GM13977 (cell line): ENCODE data around the gene CABP1.

Source experiments
- DNase-seq: peaks from one replicate; pipeline ENCODE4 v3.0.0; 2012; ENCODE audit warnings: low spot score
- in situ Hi-C: fragments of 300-500 bp; cut with MboI; formaldehyde crosslinking; loops from one replicate; pipeline ENCODE4 v1.12.0; 2022; ENCODE audit warnings: low sequenced_read_pairs, low pct_unique_long_range_greater_than_20kb, mixed read lengths, inconsistent platforms; ENCODE audit not compliant: unreplicated experiment
- TF ChIP-seq, protein P1 (sequence below): IDR thresholded peaks from 2 replicates; pipeline ENCODE4 v1.5.1; 2012; ENCODE audit warnings: mild to moderate bottlenecking, control low read depth; ENCODE audit not compliant: insufficient read depth; ENCODE audit errors: extremely low read depth, missing control alignments

CABP1 gene

DNA sequence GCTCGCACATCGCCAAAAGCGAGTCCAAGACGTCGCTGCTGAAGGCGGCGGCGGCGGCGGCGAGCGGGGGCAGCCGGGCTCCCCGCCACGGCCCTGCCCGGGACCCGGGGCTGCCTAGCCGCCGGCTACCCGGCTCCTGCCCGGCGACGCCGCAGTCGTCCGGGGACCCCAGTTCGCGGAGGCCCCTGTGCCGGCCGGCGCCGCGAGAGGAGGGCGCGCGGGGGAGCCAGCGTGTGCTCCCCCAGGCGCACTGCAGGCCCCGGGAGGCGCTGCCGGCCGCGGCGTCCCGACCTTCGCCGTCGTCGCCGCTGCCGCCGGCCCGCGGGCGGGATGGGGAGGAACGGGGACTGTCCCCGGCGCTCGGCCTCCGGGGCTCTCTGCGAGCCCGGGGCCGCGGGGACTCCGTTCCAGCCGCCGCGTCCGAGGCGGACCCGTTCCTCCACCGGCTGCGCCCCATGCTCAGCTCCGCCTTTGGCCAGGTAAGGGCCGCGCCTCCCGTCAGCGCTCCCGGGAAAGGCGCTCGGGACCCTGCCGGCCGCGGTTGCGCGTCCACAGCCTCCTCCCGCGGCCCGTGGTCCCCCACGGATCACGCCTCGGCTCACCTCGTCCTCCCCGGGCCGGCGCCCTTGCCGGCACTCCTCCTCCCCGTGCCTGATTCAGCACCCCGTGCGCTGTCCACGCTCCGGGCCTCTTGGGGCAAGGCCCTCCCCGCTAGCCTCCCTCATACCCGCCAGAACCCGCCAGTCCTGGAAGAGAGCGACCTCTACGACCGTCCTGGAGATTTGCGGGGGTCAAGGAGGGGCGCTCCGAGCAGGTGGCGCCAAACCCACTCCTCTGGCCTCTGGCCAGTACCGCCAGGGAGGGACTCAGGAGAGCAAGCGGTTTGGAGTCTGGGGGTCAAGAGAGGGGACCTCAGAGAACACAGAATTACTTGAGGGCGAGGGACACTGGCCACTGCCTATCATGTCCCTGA is 721 bp downstream of the CABP1 start:
- in situ Hi-C loops: loop anchor here (10.0 kb wide), 1 partner anchor 74 kb away; the partner anchor contains the start of gene UNC119B
- TF ChIP-seq, protein P1, sequence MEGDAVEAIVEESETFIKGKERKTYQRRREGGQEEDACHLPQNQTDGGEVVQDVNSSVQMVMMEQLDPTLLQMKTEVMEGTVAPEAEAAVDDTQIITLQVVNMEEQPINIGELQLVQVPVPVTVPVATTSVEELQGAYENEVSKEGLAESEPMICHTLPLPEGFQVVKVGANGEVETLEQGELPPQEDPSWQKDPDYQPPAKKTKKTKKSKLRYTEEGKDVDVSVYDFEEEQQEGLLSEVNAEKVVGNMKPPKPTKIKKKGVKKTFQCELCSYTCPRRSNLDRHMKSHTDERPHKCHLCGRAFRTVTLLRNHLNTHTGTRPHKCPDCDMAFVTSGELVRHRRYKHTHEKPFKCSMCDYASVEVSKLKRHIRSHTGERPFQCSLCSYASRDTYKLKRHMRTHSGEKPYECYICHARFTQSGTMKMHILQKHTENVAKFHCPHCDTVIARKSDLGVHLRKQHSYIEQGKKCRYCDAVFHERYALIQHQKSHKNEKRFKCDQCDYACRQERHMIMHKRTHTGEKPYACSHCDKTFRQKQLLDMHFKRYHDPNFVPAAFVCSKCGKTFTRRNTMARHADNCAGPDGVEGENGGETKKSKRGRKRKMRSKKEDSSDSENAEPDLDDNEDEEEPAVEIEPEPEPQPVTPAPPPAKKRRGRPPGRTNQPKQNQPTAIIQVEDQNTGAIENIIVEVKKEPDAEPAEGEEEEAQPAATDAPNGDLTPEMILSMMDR: no peak

DNA sequence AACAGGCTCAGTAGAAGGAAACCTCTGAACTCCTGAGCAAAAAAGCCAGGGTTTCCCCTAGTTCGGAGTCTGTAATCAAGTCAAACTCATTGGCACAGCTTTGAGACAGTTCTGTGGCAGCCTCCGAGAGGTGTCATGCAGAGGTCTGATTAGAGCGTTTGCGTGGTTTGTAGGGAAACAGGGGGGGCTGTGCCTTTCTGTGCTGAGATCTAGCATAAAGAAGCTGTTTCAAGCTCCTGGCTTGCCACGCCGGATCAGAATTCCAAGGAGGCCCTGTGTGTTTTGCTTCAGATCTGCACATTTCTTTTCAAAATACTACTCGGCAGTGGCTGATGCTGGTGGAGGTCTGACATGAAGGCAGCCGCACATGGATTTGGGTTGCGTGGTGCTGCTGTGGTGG is 1.7 kb downstream of the CABP1 start:
- in situ Hi-C loops: loop anchor here (10.0 kb wide), 1 partner anchor 73 kb away; the partner anchor contains the start of gene UNC119B
- DNase-seq: no peak
- TF ChIP-seq, protein P1: no peak

More for the DNA sequence above, 721 bp downstream of the CABP1 start:
- DNase-seq: peak; percentile 67

- TF ChIP-seq, protein P1: no peak
- in situ Hi-C loops: loop anchor here (10.0 kb wide), 1 partner anchor 72 kb away; the partner anchor contains the start of gene UNC119B
- DNase-seq: no peak
These were observed 2.4 kb downstream of the CABP1 start for GRCh38 chr12:120642826-120643225.

- in situ Hi-C loops: loop anchor here (10.0 kb wide), 1 partner anchor 71 kb away; the partner anchor contains the start of gene UNC119B
- no peak for DNase-seq
- TF ChIP-seq, protein P1: no peak
These were observed 3.1 kb downstream of the CABP1 start for GRCh38 chr12:120643574-120643973.

GRCh38 chr12:120646044-120646443 is 5.6 kb downstream of the CABP1 start:
- TF ChIP-seq, protein P1: no peak
- no peak for DNase-seq
- in situ Hi-C loops: loop anchor here (10.0 kb wide), 1 partner anchor 69 kb away; the partner anchor contains the start of gene UNC119B

DNA sequence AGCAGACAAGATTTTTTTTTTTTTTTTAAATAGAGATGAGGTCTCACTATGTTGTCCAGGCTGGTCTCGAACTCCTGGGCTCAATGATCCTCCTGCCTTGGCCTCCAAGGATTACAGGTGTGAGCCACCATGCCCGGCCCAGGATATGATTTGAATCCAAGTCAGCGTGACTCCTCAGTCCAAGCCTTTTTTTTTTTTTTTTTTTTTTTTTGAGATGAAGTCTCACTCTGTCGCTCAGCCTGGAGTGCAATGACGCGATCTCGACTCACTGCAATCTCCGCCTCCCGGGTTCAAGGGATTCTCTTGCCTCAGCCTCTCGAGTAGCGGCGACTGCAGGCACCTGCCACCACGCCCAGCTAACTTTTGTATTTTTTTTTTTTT is 6.9 kb downstream of the CABP1 start:
- TF ChIP-seq, protein P1: no peak
- DNase-seq: no peak
- in situ Hi-C loops: loop anchor here (10.0 kb wide), 1 partner anchor 67 kb away; the partner anchor contains the start of gene UNC119B
